CD1c-positive myeloid dendritic cell (primary cell): ENCODE results near the gene LPAR1.

Experiments used
- DNase-seq: peaks from one replicate; pipeline ENCODE4 v3.0.0-alpha.2; 2016; ENCODE audit errors: extremely low spot score

The LPAR1 gene

GRCh38 chr9:110921705-110922104 lies 116.6 kb downstream of the LPAR1 start:
- DNase-seq = no peak

GRCh38 chr9:110919609-110920008 lies 118.7 kb downstream of the LPAR1 start:
- DNase-seq = peak; percentile 80

DNA sequence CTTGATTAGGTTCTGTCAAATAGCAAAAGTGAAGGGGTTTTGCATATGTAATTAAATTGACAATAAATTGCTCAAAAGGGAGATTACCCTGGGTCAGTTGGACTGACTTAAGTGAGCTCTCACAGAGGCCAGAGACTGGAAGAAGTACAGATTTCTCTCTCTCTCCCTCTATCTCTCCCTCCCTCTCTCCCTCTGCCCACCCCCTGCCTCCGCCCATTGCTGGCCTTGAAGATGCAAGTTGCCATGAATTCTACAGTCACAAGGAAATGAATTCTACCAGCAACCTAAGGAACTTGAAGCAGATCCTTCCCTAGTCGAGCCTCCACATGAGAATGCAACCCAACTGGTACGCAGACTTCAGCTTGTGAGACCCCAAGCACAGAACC lies 119.2 kb downstream of the LPAR1 start:
- no peak for DNase-seq

GRCh38 chr9:110918316-110919049 lies 119.8 kb downstream of the LPAR1 start:
- no peak for DNase-seq

- DNase-seq = no peak
Observed at GRCh38 chr9:110916403-110916802, 121.9 kb downstream of the LPAR1 start.

- DNase-seq = no peak
Observed at GRCh38 chr9:110912419-110913291, 125.6 kb downstream of the LPAR1 start.

DNA sequence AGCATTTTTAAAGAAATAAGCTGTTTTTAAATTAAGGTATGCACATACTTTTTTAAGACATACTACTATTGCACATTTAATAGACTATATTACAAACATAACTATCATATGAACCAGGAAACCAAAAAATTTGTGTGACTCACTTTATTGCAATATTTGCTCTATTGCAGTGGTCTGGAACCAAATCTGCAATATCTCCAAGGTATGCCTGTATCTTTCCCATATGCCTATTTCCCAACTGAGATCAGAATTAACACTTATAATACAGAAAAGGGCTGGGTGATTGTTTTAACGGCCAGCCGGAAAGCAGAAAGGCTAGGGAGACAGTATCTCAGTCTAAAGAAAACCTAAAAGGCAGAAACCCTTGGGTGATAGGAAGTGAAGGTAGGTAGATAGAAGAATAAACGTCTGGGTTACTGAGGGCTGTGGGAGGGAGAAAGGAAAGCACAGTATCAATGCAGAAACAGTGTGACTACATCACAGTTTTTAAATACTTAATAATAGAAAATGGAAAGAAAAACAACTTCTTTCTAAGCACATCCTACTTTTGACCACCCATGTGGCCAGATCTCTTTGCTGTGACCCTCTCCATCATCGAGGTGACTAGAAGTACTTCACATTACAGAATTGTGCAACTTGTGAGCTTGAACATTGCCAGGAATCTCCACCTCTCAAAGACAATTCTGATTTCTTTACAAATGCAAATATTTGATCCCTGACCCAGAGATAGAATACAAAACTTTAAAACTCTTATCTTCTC lies 126.4 kb downstream of the LPAR1 start:
- DNase-seq = no peak

- no peak for DNase-seq
Observed at GRCh38 chr9:110908894-110909293, 129.4 kb downstream of the LPAR1 start.

GRCh38 chr9:110900917-110901316 lies 137.4 kb downstream of the LPAR1 start:
- peak; percentile 41 for DNase-seq

DNA sequence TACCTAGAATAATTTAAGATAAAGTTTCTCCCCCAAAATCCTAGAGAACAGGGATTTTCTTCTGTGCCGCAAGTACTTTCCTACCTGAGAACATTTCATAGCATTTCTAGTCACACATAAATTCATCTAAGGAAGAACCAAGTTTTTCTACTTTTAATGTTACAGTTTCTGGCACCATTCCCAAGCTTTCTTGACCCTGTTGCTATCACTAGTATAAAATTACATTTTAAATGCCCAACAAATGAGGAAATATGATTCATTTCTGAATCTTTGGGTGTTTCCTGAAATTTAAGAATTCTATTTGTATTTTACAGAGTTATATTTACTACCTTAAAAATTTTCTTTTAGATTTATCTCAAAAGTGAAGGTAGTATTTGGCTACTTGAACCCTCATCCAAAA lies 137.8 kb downstream of the LPAR1 start:
- DNase-seq = peak; percentile 65

DNA sequence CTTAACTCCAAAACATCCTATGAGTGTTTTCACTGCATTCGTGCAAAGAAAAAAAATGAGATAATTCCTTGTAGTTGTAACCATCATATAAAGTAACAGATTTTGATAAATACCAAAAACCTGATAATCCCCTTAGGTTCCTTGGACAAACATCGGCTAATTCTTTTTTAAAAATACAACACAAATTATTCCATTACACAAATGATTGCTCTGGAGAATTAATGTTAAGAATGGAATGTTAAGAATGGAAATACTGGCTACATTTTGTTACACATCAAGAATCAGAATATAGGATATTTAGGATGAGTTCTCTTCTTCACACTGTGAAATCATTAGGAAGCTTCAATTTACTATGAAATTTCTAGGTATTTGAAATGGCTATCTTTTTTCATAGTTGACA lies 139.4 kb downstream of the LPAR1 start:
- no peak for DNase-seq

DNA sequence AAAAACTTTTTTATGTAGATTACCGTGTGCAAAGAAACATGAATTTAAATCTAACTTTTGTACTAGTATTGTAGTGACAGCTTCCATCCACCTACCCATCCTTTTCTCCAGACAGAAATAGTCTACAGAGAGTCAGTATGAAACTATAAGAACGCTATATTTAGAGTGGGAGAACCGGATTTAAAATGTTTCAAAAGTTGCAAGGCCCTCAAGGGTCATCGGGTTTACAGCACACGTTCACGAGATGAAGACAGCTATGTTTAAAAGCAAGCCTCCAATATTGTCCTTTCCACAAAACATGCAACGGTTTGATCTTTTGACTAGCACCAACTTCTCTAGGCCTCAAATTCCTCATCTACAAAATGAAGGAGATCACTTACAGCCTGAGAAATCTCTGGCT lies 139.9 kb downstream of the LPAR1 start:
- no peak for DNase-seq

DNA sequence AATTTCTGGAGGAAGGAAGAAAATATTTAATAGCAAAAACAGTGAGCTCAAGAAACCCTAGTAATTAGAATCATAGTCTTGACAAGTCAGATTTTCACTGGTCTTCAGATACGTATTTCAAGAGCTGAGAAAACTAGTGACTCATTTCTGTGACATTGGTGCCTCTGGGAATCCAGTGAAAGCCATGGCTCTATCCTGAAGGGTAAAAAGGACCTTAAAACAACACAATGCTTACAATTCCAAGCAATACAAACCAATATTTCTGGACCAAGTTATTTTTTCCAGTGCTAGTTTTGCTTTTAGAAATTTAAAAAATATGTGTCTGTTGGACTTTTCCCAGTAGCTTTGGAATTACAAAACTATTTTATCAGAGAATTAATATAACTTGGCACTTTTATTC lies 140.3 kb downstream of the LPAR1 start:
- DNase-seq = no peak

DNA sequence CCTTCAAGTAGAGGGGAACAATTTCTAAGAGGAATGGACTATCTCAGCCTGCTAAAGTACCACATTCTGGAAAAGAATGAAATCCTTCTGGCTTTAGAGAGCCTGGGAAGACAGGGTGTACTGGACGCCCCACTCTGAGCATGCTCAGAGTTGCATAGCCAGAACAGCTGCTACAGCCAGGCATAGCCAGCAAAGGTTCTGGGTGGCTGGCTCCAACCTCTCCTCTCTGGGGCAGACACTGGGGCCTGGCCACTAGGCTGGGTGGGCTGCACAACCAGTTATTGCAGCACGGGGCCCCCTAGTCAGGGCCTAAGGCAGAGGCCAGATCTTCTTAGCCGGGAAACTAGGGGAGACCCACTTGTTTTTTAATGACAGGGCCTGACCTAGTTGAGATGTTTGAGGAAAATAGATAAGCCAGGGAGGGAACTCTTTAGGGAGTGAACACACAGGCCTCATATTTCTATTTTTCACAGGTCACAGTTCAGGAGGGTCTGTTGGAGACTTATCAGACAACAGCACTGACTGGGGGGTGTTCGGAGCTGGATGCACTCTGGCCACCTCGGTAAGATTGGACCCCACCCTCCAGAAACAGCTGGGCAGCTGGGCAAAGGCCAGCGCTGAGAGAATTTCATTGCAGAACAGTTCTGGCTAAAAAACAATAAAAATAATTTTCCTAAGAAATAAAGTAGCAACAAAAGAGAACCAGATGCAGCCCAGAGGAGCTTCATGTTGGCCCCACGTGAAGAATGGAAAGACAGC lies 142.9 kb downstream of the LPAR1 start:
- DNase-seq = no peak

DNA sequence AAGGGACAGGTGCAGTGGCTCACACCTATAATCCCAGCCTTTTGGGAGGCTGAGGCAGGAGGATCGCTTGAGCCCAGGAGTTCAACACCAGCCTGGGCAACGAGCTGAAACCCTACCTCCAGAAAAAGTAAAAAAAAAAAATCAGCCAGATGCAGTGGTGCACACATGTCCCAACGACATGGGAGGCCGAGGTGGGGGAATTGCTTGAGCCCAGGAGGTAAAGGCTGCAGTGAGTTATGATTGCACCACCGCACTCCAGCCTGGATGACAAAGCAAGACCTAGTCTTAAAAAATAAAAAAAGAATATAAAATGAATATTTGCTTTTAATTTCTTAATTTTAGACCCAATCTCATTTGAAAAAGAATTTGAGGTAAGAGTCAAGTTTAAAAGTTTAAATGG lies 143.5 kb downstream of the LPAR1 start:
- DNase-seq = no peak

DNA sequence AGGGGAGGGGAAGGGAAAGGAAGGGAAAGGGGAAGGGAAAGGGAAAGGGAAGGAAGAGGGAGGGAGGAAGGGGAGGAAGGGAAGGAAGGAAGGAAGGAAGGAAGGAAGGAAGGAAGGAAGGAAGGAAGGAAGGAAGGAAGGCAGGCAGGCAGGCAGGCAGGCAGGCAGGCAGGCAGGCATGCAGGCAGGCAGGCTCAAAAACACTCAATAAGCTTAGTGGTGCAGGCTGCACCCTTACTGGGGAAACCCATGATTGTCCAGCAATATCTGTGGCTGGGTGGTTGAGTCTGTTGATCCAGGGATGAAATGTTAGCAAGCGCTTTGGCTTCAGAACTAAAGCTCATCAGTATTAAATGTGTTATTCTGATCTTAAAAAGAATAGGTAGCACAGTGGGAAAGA lies 145.6 kb downstream of the LPAR1 start:
- no peak for DNase-seq

DNA sequence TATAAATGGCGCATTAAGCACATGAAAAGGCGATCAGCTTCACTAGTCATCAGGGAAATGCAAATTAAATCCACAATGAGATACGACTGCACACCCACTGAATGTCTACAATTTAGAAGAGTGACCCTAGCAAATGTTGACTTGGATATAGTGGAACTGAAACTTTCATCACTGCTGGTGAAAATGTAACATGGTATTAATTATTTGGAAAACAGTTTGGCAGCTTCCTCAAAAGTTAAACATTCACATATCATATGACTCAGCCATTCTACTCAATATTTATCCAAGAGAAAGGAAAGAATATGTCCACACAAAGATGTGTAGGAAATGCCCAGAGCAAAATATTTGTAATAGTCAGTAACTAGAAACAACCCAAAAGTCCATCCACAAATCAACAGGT lies 146.5 kb downstream of the LPAR1 start:
- DNase-seq = peak; percentile 87

DNA sequence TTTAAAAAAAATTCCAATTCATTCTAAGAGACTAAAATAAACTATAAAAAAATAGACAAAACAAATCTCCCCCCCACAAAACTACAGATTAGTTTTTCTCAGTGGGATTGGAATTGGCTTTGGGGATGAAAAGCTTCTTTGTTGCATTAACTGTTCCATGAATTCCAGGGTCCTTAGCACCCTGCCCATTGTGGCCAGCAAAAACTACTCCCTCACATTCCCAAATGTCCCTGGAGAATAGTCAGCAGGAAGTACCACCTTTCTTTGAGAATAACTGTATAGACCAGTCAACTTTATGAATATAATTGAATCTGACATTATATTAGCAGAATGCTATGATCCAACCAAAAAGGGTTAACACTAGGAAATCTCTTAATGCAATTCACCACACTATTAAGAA lies 147.9 kb downstream of the LPAR1 start:
- no peak for DNase-seq

- no peak for DNase-seq
Observed at GRCh38 chr9:110887276-110887675, 151.0 kb downstream of the LPAR1 start.

DNA sequence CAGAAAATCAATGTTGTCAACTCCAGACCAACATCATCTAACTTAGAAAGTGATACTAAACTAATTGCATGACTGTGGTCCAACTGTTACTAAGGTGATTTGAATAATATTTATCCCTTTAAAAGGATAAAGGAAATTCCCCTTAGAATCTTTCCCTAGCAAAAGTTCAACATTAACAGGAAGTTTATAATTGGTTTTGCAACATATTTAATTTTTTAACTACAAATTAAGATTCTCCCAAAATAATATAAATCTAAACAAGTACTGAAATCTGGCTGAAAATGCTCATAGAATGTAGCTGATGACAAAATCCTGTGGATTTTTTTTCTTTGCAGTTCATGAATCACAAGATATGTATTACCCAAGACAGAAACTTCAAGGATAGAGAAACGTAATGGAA lies 151.4 kb downstream of the LPAR1 start:
- DNase-seq = peak; percentile 60

- no peak for DNase-seq
Observed at GRCh38 chr9:110880189-110880588, 158.1 kb downstream of the LPAR1 start.

DNA sequence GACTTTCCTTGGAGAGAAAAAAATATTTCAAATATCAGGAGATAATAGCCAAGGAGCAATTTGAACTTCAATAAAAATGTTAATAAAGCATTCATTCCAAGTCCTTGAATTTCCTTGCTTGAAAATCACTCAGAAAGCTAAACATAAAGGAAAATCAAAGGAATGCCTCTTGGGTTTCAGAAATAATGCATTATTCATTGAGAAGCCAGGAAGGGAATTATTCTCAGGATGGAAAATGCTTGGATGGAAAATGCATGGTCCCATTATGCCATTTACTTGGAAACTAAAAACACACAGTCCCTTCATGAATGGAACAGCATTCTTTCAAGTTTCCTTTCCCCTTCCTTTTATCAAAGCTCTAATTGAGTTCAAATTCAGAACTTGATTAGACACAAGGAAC lies 160.9 kb downstream of the LPAR1 start:
- no peak for DNase-seq
